PC-3 (cell line): Measurements from ENCODE around the gene TACC2. TPM values are rescaled to one million over a fixed set of nuclear protein-coding genes. Genes with fewer than 3 reads are reported as not detected.
"Not testable (repeated sequence)": the region's sequence is repeated elsewhere in the genome, so short reads cannot be mapped to it uniquely, and the experiment has no call there.

Experiments
- ATAC-seq: fragments of 200-7000 bp; cut with Tn5 transposase; 2 replicates; pipeline ENCODE4 v1.9.1; 2020; ENCODE audit warnings: mild to moderate bottlenecking, moderate library complexity
- BruUV-seq: library from RNA; stranded (reverse); fragments of 400-500 nt; replicated peaks from 2 replicates; lab custom pipeline; 2021; lab: Mats Ljungman, UMichigan
- CTCF ChIA-PET: fragments of 300-600 bp; sonication (Branson Sonifier 250); formaldehyde crosslinking; loops from one replicate; lab custom pipeline; 2022; ENCODE audit warnings: antibody characterized with exemption; lab: Charles Lee
- POLR2A ChIA-PET: fragments of 300-600 bp; sonication (Branson Sonifier 250); formaldehyde crosslinking; loops from one replicate; lab custom pipeline; 2022; ENCODE audit warnings: antibody characterized with exemption; ENCODE audit not compliant: unreplicated experiment; lab: Charles Lee
- DNase-seq: peaks from one replicate; pipeline ENCODE4 v3.0.0-alpha.2; 2015
- H2AFZ ChIP-seq: fragments of 300-600 bp; sonication (generic); 2 replicates; pipeline ENCODE4 v1.6.0; 2016; ENCODE audit warnings: antibody characterized with exemption, low read length
- H3F3A ChIP-seq: fragments of 300-600 bp; sonication (generic); one replicate; pipeline ENCODE4 v1.6.0; 2017; ENCODE audit warnings: antibody characterized with exemption, low read length, control low read depth, mild to moderate bottlenecking; ENCODE audit not compliant: unreplicated experiment
- H3K27ac ChIP-seq: fragments of 300-600 bp; sonication (generic); 2 replicates; pipeline ENCODE4 v1.5.1; 2016; ENCODE audit warnings: mild to moderate bottlenecking, low read length
- H3K27me3 ChIP-seq: fragments of 300-600 bp; sonication (generic); 2 replicates; pipeline ENCODE4 v1.6.1; 2016; ENCODE audit warnings: low read length, mixed read lengths
- H3K36me3 ChIP-seq: fragments of 300-600 bp; sonication (generic); 2 replicates; pipeline ENCODE4 v1.6.1; 2016; ENCODE audit warnings: low read depth, mixed run types, low read length, mixed read lengths
- H3K4me1 ChIP-seq: fragments of 300-600 bp; sonication (generic); 2 replicates; pipeline ENCODE4 v1.5.1; 2016; ENCODE audit warnings: low read length; ENCODE audit not compliant: insufficient read depth
- H3K4me2 ChIP-seq: fragments of 300-600 bp; sonication (generic); 2 replicates; pipeline ENCODE4 v1.6.0; 2016; ENCODE audit warnings: low read length
- H3K4me3 ChIP-seq: fragments of 300-600 bp; sonication (generic); 2 replicates; pipeline ENCODE4 v1.5.1; 2016; ENCODE audit warnings: mild to moderate bottlenecking, low read length, mixed read lengths
- H3K79me2 ChIP-seq: fragments of 300-600 bp; sonication (generic); 2 replicates; pipeline ENCODE4 v1.6.1; 2017; ENCODE audit warnings: low read length, mixed read lengths
- H3K9ac ChIP-seq: fragments of 300-600 bp; sonication (generic); 2 replicates; pipeline ENCODE4 v1.6.0; 2016; ENCODE audit warnings: mild to moderate bottlenecking, low read length
- H3K9me2 ChIP-seq: fragments of 300-600 bp; sonication (generic); replicated peaks from 2 replicates; pipeline ENCODE4 v1.6.1; 2016; ENCODE audit warnings: mixed run types, low read length, mixed read lengths
- H3K9me3 ChIP-seq: fragments of 300-600 bp; sonication (generic); 2 replicates; pipeline ENCODE4 v1.6.1; 2016; ENCODE audit warnings: low read length, mixed read lengths
- H4K20me1 ChIP-seq: fragments of 300-600 bp; sonication (generic); 2 replicates; pipeline ENCODE4 v1.6.1; 2016; ENCODE audit warnings: low read length, mixed read lengths
- CTCF ChIP-seq: fragments of 300-600 bp; sonication (generic); conservative IDR thresholded peaks from 2 replicates; pipeline ENCODE4 v1.5.1; 2017; ENCODE audit warnings: antibody characterized with exemption, low read depth, mild to moderate bottlenecking, low read length
- EZH2 ChIP-seq: fragments of 300-600 bp; sonication (generic); IDR thresholded peaks from one replicate; pipeline ENCODE4 v1.6.1; 2017; ENCODE audit warnings: antibody characterized with exemption, mild to moderate bottlenecking, low read length; ENCODE audit not compliant: unreplicated experiment
- EZH2phosphoT487 ChIP-seq: fragments of 300-600 bp; sonication (generic); IDR thresholded peaks from 2 replicates; pipeline ENCODE4 v1.6.1; 2018; ENCODE audit warnings: mild to moderate bottlenecking, antibody characterized with exemption, low read length, borderline replicate concordance
- intact Hi-C: fragments of 100-400 bp; cut with micrococcal nuclease; formaldehyde crosslinking; loops from 2 replicates; pipeline ENCODE4 v1.9.0; 2023
- total RNA-seq: library from RNA; depleted of rRNA; stranded (reverse); fragments of >200 nt; gene quantifications from 2 replicates; pipeline ENCODE4 v1.2.3, GENCODE V29; 2014

TACC2 gene
- total RNA-seq, 1 experiment from 2014 or later, result 31.7 TPM

- no peak overlapping the region for H3K9ac ChIP-seq
- no peak overlapping the region for H3K27ac ChIP-seq
- H3K9me3 ChIP-seq, result no peaks in the 10 kb centered on the region
- H3K27me3 ChIP-seq, result no peaks in the 10 kb centered on the region
- ChIA-PET POLR2A (no interaction called here), CTCF (no interaction called here)
- H3F3A ChIP-seq, result no peaks in the 10 kb centered on the region
- BruUV-seq, result no TSS peak
- H3K4me3 ChIP-seq, result no peak overlapping the region
- TF ChIP-seq EZH2phosphoT487, result no peak
- no peak for TF ChIP-seq EZH2
- no peak for TF ChIP-seq CTCF
- no peak for DNase-seq
- H4K20me1 ChIP-seq, result no peaks in the 10 kb centered on the region
- no peak overlapping the region for H3K4me2 ChIP-seq
- no peaks in the 10 kb centered on the region for H3K9me2 ChIP-seq
- no peaks in the 10 kb centered on the region for H3K79me2 ChIP-seq
- no peak overlapping the region for H2AFZ ChIP-seq
- no peaks in the 10 kb centered on the region for H3K4me1 ChIP-seq
- intact Hi-C loops, result no loop called here
- ATAC-seq, result no peak
- H3K36me3 ChIP-seq, result no peaks in the 10 kb centered on the region
Measured at GRCh38 chr10:122201401-122201800, 212.4 kb downstream of the TACC2 start.

GRCh38 chr10:122203180-122203579, 214.2 kb downstream of the TACC2 start:
- H3K27me3 ChIP-seq, H3K4me3 ChIP-seq, H3K79me2 ChIP-seq, H3K9me2 ChIP-seq, CTCF ChIA-PET, H2AFZ ChIP-seq, H3K4me2 ChIP-seq, H4K20me1 ChIP-seq, H3K9me3 ChIP-seq, DNase-seq, H3K4me1 ChIP-seq, H3F3A ChIP-seq, H3K9ac ChIP-seq, H3K36me3 ChIP-seq, intact Hi-C loops, H3K27ac ChIP-seq, ATAC-seq, BruUV-seq, POLR2A ChIA-PET: not testable (repeated sequence)

GRCh38 chr10:122204691-122205489, 215.9 kb downstream of the TACC2 start:
- Histone ChIP-seq H2AFZ (no peak overlapping the region), H3K9me2 (no peaks in the 10 kb centered on the region), H3K4me1 (no peaks in the 10 kb centered on the region), H3K4me2 (no peak overlapping the region), H3K36me3 (no peaks in the 10 kb centered on the region), H3K9me3 (no peaks in the 10 kb centered on the region), H3K4me3 (no peak overlapping the region), H3F3A (no peaks in the 10 kb centered on the region), H3K27me3 (no peaks in the 10 kb centered on the region), H3K79me2 (no peaks in the 10 kb centered on the region), H3K27ac (no peak overlapping the region), H3K9ac (no peak overlapping the region), H4K20me1 (no peaks in the 10 kb centered on the region)
- intact Hi-C loops, result no loop called here
- no peak for DNase-seq
- ChIA-PET CTCF (interaction anchor here (0.6 kb wide), 1 partner anchor 150 kb away, joined by 3 read pairs; no protein-coding TSS in a partner anchor), POLR2A (no interaction called here)
- no peak for ATAC-seq
- BruUV-seq, result no TSS peak
- TF ChIP-seq CTCF (no peak), EZH2phosphoT487 (no peak), EZH2 (no peak)
